Measurements from ENCODE around the gene STX10.
A peak's percentile ranks its signal among the peaks of the same experiment; 100 is the strongest.

The STX10 gene

GRCh38 chr19:13150187-13150930 is at the start of gene STX10, which contains the start of gene IER2:
STX10 (minus strand) TSS chr19:13150375; CDS start chr19:13150173, 202 bp downstream.
IER2 (plus strand) TSS chr19:13150411; CDS start chr19:13153187, 2,776 bp downstream.
- Histone ChIP-seq H3K9ac (peak within 1 kb of the TSS; percentile 100), H3K4me2 (ENCODE audit: low read length) (peak within 1 kb of the TSS; percentile 91), H3K79me2 (peaks cover 13% of the 10 kb centered on the region), H3K9me3 (ENCODE audit: control insufficient read depth, low read length) (no peaks in the 10 kb centered on the region), H3K27me3 (ENCODE audit: control insufficient read depth, insufficient read depth, low read length) (no peaks in the 10 kb centered on the region), H2AFZ (peak within 1 kb of the TSS; percentile 89), H3K4me1 (peaks cover 4% of the 10 kb centered on the region), H3K4me3 (ENCODE audit: low read depth, low read length) (peak within 1 kb of the TSS; percentile 98), H3K36me3 (ENCODE audit: control insufficient read depth, insufficient read depth, low read length) (peaks cover 3% of the 10 kb centered on the region), H3K27ac (peak within 1 kb of the TSS; percentile 100)
- TF ChIP-seq CTCF (IDR thresholded peaks at IDR 0.05): peak; percentile 81

- Histone ChIP-seq H3K36me3 (ENCODE audit: control insufficient read depth, insufficient read depth, low read length) (no peaks in the 10 kb centered on the region), H3K27me3 (ENCODE audit: control insufficient read depth, insufficient read depth, low read length) (no peaks in the 10 kb centered on the region), H3K4me2 (ENCODE audit: low read length) (no peak overlapping the region), H3K9ac (no peak overlapping the region), H3K4me3 (ENCODE audit: low read depth, low read length) (no peak overlapping the region), H2AFZ (no peak overlapping the region), H3K4me1 (no peaks in the 10 kb centered on the region), H3K79me2 (no peaks in the 10 kb centered on the region), H3K9me3 (ENCODE audit: control insufficient read depth, low read length) (no peaks in the 10 kb centered on the region), H3K27ac (no peak overlapping the region)
- TF ChIP-seq CTCF (IDR thresholded peaks at IDR 0.05): no peak
Measured at GRCh38 chr19:13198634-13199033, 48.5 kb upstream of the STX10 start.

- Histone ChIP-seq H3K79me2 (no peaks in the 10 kb centered on the region), H3K9ac (no peak overlapping the region), H3K27me3 (ENCODE audit: control insufficient read depth, insufficient read depth, low read length) (no peaks in the 10 kb centered on the region), H2AFZ (peak overlapping the region; percentile 56), H3K36me3 (ENCODE audit: control insufficient read depth, insufficient read depth, low read length) (no peaks in the 10 kb centered on the region), H3K4me2 (ENCODE audit: low read length) (no peak overlapping the region), H3K4me1 (no peaks in the 10 kb centered on the region), H3K9me3 (ENCODE audit: control insufficient read depth, low read length) (no peaks in the 10 kb centered on the region), H3K4me3 (ENCODE audit: low read depth, low read length) (no peak overlapping the region), H3K27ac (no peak overlapping the region)
- no peak for TF ChIP-seq CTCF (IDR thresholded peaks at IDR 0.05)
Measured at GRCh38 chr19:13195678-13196077, 45.5 kb upstream of the STX10 start.

- no peak for TF ChIP-seq CTCF (IDR thresholded peaks at IDR 0.05)
- Histone ChIP-seq H3K27ac (no peak overlapping the region), H3K4me3 (ENCODE audit: low read depth, low read length) (no peak overlapping the region), H3K9me3 (ENCODE audit: control insufficient read depth, low read length) (no peaks in the 10 kb centered on the region), H3K4me1 (no peaks in the 10 kb centered on the region), H3K9ac (no peak overlapping the region), H3K27me3 (ENCODE audit: control insufficient read depth, insufficient read depth, low read length) (no peaks in the 10 kb centered on the region), H3K36me3 (ENCODE audit: control insufficient read depth, insufficient read depth, low read length) (no peaks in the 10 kb centered on the region), H2AFZ (no peak overlapping the region), H3K4me2 (ENCODE audit: low read length) (no peak overlapping the region), H3K79me2 (no peaks in the 10 kb centered on the region)
Measured at GRCh38 chr19:13190781-13191540, 40.8 kb upstream of the STX10 start.
